HEK293T (cell line): ENCODE data around the gene ADPRS.

Experiments
- ARNT ChIP-seq: fragments of 450-650 bp; IDR thresholded peaks from 2 replicates; pipeline ENCODE4 v1.6.1; 2017; ENCODE audit warnings: mild to moderate bottlenecking
- FOXA1 ChIP-seq: fragments of 450-650 bp; IDR thresholded peaks from 2 replicates; pipeline ENCODE4 v1.6.1; 2016; ENCODE audit warnings: mild to moderate bottlenecking
- L3MBTL2 ChIP-seq: fragments of 450-650 bp; conservative IDR thresholded peaks from 2 replicates; pipeline ENCODE4 v1.6.1; 2016; ENCODE audit warnings: mild to moderate bottlenecking
- SUZ12 ChIP-seq: fragments of 450-650 bp; IDR thresholded peaks from 2 replicates; pipeline ENCODE4 v1.6.1; 2016; ENCODE audit warnings: mild to moderate bottlenecking
- ZNF384 ChIP-seq: fragments of 450-650 bp; IDR thresholded peaks from 2 replicates; pipeline ENCODE4 v1.6.1; 2016

- TF ChIP-seq ZNF384: no peak
- TF ChIP-seq ARNT: no peak
- no peak for TF ChIP-seq SUZ12
- TF ChIP-seq FOXA1: no peak
- no peak for TF ChIP-seq L3MBTL2
Measured at GRCh38 chr1:36085686-36086526, 2.8 kb upstream of the ADPRS start.
